ENCODE measurements around the gene KIF23.
A peak's percentile ranks its signal among the peaks of the same experiment; 100 is the strongest.
"Not testable (repeated sequence)": the region's sequence is repeated elsewhere in the genome, so short reads cannot be mapped to it uniquely, and the experiment has no call there.

KIF23 gene

DNA sequence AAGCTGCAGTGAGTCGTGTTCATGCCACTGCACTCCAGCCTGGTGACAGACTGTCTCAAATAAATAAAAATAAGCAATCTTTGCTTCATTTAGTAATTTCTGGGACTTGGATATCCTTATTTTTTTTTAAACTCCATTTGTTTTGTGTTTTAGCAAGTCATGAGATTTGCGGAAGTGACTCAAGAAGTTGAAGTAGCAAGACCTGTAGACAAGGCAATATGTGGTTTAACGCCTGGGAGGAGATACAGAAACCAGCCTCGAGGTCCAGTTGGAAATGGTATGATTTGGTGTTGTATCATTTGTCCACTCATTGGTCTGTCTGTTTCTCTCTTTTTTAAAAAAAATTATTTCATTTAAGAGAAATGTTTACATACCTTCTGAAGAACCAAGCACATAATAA is 21.8 kb downstream of the KIF23 start:
- no peak for DNase-seq (ENCODE audit: low spot score)

DNA sequence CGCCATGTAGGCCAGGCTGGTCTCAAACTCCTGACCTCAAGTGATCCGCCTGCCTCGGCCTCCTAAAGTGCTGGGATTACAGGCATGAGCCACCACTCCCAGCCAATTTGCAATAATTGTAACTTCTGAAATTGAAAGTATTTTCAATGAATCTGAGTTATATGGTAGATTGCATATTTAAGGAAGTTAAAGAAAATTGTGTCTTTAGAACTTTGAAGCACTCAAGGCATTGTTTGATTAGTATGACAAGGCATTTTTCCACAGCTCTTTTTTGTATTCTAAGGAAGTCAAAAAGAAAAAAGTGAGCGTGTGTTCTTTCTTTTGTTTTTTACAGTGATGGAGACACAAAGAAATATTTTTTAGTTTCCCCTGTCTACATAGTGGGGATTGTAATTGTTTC is 22.8 kb downstream of the KIF23 start:
- no peak for DNase-seq (ENCODE audit: low spot score)

DNA sequence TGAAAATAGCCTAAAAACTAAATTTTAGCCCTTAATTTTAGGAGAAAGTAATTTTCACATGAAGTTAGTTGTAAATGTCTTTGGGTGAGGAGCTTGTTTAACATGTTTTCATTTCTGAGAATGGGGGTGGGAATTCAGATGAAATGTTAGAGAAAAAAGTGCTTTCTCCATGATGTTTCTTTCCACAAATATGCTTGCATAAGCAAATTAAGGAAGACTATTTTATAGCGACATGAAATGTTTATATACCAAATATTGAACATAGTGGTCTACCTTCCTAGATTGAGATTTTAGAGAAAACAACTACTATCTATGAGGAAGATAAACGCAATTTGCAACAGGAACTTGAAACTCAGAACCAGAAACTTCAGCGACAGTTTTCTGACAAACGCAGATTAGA is 25.5 kb downstream of the KIF23 start:
- DNase-seq (ENCODE audit: low spot score) = no peak

DNA sequence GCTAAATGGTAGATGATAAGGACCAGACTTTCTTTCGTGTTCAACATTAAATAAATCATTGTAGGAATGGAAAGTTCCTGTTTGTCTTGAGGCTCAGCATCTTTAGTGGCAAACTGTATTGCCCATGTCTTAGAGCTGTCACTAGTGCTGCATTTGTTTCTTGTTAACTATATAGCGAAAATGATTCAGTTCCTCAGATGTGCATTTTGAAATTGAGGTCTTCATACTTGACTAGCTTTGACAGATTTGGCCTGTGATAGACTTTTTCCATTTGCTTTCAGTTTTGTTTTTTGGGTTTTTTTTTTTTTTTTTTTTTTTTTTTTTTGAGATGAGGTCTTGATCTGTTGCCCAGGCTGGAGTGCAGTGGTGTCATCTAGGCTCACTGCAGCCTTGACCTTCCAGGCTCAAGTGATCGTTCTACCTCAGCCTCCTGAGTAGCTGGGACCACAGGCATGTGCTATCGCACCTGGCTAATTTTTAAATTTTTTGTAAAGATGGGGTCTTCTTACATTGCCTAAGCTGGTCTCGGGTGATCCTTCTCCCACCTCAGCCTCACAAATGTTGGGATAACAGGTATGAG is 29.0 kb downstream of the KIF23 start:
- no peak for DNase-seq (ENCODE audit: low spot score)

DNA sequence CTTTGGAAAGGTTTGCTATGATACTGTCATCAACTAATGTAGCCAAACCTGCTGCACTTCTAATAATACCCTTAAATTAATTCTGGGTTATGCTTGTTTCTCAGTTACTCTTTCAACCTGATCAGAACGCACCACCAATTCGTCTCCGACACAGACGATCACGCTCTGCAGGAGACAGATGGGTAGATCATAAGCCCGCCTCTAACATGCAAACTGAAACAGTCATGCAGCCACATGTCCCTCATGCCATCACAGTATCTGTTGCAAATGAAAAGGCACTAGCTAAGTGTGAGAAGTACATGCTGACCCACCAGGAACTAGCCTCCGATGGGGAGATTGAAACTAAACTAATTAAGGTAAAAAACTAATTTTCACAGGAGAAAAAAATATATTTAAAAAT is 30.5 kb downstream of the KIF23 start:
- no peak for DNase-seq (ENCODE audit: low spot score)

DNA sequence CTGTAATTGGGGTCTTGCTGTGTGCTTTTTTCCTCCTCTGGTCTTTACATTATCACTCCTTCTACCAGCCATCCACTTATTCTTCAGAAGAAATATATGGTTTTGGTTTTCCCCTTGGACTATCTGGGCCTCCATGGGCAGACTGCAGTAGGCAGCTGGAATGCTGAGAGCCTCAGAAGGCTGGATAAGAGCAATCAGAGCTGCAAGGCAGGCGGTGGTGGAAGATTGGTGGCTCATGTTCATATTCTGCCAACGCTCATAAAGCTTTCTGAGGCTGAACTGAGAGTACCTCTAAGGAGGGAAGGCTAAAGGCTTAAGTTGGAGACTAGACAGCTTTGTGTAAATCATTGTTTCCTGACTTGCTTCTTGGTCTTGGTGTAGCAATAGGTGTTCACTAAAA is 32.8 kb downstream of the KIF23 start:
- DNase-seq (ENCODE audit: low spot score) = no peak

DNA sequence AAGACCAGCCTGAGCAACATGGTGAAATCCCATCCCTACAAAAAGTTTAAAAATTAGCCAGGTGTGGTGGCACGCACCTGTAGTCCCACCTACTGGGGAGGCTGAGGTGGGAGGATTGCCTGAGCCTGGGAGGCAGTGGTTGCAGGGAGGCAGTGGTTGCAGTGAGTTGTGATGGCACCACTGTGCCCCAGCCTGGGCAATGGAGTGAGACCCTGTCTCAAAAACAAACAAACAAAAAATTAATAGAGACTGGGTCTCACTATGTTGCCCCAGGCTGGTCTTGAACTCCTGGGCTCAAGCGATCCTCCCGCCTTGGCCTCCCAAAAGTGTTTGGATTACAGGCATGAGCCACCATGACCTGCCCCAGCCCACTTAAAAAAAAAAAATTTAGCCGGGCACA is 36.1 kb downstream of the KIF23 start:
- not testable (repeated sequence) for DNase-seq (ENCODE audit: low spot score)

DNA sequence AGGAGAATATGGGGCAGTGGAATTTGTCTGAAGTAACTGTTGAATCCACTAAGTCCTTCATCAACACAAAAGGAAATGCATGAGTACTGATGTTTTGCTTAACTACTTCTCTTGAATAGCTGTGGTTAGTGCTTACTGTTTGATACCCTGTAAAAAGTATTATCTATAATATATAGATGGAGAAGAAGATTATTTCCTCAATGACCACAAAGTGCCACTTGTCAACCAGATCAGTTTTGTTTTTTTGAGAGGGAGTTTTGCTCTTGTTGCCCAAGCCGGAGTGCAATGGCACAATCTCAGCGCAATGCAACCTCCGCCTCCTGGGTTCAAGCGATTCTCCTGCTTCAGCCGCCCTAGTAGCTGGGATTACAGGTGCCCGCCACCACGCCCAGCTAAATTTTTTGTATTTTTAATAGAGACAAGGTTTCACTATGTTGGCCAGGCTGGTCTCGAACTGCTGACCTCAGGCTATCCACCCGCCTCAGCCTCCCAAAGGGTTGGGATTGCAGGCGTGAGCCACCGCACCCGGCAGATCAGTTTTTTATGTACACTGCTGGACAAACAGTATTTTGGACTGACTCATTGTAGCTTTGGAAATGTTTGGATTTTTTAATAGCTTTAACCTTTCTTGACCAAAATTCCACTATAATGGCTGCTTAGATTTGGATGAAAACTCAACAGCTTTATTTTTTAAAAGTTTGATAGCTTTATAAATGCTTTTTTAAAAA is 37.0 kb downstream of the KIF23 start:
- no peak for DNase-seq (ENCODE audit: low spot score)

DNA sequence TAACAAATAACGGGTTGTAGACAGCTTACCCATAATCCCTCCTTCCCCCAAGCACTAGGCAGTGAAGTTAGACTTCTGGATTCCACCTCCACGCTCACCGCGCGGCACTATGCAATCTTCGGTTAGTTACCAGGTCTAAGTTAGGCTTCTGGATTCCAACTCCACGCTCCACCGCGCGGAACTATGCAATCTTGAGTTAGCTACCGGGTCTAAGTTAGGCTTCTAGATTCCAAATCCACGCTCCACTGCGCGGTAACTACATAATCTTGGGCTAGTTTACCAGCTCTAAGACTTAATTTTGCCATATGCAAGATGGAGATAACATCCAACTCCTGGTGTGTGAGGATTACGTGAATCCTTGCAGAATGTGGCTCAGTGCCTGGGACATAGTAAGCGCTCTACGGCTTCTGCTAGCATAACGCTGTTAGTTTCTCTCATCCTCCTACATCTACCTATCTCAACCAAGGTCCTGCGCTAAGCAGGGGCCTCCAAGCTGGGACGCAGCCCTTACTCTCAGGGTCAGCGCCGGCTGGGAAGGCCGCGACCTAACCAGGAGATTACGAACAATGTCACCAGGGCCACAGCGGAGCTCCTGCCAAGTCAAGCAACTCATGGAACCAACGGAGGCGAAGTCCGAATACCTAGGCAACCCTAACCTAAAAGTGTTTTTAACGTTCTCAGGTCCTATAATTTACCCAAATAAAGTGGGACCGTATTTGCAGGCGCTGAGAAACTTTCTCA is 38.0 kb downstream of the KIF23 start:
- DNase-seq (ENCODE audit: low spot score) = no peak

DNA sequence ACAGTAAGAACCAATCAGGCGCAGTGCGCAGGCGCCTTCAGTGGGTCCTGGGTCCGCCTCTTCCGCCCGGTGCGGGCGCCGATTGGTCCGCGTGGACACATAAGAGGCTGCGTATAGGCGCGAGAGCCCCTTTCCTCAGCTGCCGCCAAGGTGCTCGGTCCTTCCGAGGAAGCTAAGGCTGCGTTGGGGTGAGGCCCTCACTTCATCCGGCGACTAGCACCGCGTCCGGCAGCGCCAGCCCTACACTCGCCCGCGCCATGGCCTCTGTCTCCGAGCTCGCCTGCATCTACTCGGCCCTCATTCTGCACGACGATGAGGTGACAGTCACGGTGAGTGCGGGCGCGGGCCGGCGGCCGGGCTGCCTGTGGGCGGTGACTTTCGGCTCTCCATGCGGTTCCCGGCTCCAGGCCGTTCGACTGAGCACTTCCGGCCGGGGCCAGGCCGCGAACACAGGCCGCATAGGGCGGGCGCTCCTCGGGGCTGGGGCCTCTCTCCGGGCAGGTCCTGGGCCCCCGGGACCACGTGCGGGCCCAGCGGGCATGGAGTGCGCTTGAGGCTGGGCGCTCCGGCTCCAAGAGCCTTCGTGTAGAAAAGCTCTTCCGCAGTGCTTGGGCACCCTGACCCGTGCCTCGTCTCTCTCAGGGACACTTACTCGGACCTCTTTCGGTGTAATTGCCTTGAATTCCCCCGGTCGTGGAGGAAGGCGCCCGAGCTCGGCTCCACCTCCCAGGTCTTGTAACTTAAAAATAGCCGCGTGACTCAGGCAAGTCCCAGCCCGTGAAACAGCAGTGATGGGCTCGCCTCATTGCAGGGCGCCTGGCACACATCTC is 38.8 kb downstream of the KIF23 start, which contains the start of gene RPLP1:
Gene RPLP1 (plus strand): TSS at position 127 of the 830 bp plus-strand sequence. CDS start 131 bp downstream, at position 258.
- peak; percentile 97 for DNase-seq (ENCODE audit: low spot score)

DNA sequence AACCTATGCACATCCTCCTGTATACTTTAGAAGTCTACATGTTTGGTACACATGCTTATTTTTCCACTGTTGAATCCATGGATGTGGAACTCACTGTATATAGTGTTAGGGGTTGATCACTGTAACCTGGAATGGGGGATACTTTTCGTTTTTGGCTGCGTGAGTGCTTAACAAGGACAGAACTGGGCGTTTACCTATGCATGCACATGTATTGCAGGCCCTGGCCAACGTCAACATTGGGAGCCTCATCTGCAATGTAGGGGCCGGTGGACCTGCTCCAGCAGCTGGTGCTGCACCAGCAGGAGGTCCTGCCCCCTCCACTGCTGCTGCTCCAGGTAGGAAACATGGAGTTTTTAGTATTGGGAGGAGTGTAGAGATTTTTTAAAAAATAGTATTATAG is 40.8 kb downstream of the KIF23 start:
- no peak for DNase-seq (ENCODE audit: low spot score)

DNA sequence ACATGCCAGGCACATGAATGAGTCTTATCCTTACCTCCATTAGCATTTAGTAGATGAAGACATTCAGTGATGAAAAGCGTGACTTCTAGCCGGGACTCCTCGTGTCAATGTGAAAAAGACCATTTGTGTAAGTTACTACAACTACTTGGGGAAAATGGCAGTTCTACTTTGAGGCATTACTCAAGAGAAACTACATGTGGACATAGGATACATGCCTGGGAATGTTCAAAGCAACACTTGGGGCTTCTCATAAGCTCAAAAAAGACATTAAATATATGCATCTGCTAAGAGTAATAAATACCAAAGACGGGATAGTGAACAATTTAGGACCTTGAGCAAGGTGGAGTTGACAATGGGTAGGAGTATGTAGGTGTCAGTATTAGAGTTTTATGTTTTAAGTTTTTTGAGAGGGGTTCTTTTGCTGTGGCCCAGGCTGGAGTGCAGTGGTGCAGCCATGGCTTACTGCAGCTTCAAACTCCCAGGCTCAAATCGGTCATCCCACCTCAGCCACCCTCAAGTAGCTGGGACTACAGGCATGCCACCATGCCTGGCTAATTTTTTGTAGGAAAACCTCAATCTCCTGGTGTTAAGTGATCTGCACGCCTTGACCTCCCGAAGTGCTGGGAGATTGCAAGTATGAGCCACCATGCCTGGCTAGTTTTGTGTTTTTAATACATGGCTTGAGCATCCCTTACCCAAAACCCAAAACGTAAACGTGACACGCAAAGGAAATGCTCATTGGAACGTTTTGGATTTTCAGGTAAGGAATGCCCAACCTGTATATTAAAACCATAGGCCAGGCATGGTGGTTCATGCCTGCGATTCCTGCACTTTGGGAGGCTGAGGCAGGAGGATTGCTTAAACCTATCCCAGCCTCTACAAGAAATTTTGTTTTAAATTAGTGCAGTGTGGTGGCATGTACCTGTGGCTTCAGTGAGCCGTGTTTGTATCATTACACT is 42.3 kb downstream of the KIF23 start:
- DNase-seq (ENCODE audit: low spot score) = no peak

DNA sequence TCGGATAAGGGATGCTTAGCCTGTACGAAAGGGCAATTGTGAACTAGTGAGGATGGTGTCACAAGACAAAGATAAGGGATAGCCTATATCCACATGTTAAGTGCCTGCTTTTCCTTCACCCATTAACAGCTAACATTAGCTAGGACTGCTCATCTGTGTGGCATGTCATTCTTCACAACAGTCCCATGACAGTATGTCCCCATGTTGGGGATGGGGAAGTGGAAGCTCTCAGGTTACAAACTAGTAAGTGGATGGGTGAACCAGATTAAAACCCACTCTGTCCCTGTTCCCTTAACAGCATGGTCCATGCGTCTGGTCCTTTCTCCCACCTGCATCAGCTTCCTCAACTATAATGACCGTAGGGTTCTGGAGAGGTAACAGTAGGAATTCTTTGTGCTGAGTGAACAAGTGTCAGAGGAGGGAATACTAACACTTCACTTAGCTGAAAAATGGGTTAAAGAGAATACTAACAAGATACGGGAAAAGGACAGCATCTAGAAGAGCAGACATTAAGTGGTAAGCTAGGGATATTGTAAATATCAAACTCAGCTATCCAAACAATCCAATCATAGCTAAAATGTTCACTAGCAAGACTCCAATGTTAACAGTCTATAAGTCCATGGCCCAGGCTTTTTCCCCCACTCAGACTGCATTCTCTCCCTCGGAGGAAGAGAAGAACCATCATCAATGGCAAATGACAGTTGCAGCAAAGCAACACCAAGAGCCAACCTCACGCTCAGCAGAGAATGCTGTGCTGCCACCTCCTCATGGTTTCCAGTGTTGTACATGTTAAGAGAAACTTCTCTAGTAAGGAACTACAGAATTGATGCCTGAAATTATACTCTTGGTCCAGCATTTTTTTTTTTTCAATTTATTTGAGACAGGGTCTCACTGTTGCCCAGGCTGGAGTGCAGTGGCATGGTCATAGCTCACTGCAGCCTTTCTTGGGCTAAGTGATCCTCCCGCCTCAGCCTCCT is 43.4 kb downstream of the KIF23 start:
- no peak for DNase-seq (ENCODE audit: low spot score)

DNA sequence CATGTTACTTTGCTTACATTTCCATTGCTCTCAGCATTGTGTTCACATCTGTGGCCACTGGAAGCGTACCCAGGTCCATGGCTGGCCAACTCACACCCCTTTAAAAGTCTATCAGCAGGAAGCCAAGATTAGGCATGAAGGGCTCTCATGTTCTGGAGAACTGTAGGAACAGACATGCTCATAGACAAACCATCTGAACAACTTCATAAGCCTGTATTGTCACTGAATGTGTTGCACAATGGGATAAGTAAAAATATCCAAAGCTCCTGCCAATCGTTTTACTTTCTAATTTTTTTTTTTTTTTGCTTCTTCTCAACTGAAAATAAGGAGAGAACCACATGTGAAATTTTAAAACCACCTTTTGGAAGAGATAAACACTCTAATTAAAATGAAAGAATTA is 44.9 kb downstream of the KIF23 start:
- DNase-seq (ENCODE audit: low spot score) = no peak

DNA sequence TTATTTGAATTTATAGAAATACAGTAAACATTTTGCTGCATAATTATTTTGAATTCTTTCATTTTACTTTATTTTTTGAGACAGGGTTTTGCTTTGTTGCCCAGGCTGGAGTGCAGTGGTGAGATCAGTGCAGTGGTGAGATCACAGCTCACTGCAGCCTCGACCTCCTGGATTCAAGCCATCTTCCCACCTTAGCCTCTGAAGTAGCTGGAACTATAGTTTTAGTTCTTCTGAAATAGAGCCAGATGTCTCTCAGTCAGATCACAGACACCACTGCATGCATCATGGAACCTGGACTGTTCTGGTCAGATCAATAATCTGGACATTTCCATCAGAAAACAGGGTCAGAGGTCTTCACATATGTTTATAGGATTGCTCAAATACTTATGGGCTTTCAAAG is 46.3 kb downstream of the KIF23 start:
- DNase-seq (ENCODE audit: low spot score) = no peak

DNA sequence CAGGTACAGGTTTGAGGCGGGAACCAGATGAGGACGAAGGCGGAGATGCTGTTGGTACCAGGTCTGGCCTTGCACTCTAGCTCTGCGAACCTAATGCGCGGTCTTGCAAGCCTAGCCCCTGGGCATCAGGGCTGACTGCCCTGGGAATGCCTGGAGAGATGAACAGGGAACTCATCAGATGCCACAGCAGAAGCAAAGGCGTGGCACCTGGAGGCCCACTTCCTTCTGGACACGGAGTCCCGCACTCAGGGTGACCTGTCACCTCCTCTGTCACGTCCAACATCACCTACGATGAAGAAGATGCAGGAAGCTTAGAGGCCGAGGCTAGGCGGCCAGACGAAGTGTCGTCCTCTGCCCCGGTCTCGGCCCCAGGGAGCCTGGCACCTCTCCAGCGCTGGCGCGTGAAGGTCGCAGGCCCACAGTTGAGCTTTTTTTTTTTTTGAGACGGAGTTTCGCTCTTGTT is 47.9 kb downstream of the KIF23 start:
- peak; percentile 47 for DNase-seq (ENCODE audit: low spot score)

DNA sequence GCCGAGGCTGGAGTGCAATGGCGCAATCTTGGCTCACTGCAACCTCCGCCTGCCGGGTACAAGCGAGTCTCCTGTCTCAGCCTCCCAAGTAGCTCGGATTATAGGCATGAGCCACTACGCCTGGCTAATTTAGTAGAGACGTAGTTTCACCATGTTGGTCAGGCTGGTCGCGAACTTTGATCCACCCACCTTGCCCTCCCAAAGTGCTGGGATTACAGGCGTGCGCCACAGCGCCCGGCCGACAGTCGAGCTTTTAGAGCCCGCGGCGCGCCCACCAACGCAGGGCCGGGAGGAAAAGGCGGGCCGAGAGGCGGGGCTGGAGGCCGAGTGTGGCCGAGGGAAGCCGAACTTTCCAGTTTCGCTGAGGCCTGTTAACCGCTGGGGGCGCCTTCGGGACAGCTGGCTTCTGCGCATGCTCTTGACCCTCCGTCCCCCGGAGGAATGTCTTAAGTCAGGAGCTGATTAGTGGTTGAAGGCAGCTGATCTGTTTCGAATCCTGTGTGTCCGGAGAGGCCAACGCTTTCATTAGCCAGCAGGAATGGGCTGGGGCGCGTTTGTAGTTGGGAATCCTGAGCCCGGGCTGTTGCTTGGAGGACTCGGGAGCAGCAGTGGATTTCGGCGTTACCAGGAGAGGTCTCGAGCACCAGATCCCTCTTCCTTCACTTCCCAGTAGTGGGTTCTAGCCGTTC is 48.5 kb downstream of the KIF23 start:
- peak; percentile 97 for DNase-seq (ENCODE audit: low spot score)

DNA sequence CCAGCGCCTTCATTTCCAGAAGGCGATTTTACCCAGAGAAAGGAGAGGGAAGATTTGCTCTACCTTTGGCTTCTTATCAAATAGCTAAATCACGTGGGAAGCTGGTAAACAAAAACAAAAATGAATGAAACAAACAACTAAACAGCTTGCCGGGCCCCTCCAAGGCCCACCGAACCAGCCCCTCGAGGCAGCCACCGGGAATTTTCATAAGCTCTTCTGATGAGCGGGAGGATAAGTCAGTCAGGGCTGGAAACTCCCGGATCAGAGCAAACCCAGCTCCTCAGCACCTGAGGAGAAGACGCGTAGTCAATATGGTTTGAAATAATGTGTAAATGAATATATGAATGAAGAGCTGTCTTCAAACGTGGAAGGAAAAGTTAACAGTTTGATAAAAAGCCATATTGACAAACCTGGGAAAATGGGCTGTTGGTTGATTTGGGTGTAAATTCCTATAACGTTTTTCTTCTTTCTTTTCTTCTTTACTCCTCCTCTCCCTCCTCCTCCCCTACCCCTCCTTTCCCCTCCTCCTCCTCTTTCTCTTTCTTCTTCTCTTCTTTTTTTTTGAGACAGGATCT is 49.1 kb downstream of the KIF23 start:
- DNase-seq (ENCODE audit: low spot score) = no peak

DNA sequence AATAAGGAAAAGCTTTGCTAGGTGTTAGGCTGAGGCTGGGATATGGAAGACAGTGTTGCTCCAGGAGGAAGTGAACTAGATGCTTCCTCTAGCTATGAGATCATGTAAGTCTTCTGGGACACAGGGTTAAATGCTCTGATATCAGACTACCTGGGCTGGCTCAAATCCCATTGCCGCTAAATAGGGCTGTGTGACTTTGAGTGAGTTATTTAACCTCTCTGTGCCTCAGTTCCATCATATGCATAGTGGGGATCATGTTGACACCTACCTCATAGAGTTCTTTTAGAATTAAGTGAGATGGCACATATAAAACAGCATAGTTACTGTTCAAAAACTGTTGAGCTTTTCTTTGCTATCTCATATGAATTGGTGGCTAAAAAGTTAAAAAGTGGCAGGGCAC is 51.1 kb downstream of the KIF23 start:
- peak; percentile 22 for DNase-seq (ENCODE audit: low spot score)

Measured in ecto neural progenitor cell (in vitro differentiated cells).